GM19324 (cell line): ENCODE results near the gene EPSTI1.
A peak's percentile ranks its signal among the peaks of the same experiment; 100 is the strongest.
"Not testable (repeated sequence)": the region's sequence is repeated elsewhere in the genome, so short reads cannot be mapped to it uniquely, and the experiment has no call there.

Experiments
- ATAC-seq: cut with Tn5 transposase; IDR thresholded peaks from one replicate; pipeline ENCODE4 v1.9.1; 2021; ENCODE audit warnings: mild to moderate bottlenecking, moderate library complexity; ENCODE audit not compliant: unreplicated experiment, low FRiP score

The EPSTI1 gene

DNA sequence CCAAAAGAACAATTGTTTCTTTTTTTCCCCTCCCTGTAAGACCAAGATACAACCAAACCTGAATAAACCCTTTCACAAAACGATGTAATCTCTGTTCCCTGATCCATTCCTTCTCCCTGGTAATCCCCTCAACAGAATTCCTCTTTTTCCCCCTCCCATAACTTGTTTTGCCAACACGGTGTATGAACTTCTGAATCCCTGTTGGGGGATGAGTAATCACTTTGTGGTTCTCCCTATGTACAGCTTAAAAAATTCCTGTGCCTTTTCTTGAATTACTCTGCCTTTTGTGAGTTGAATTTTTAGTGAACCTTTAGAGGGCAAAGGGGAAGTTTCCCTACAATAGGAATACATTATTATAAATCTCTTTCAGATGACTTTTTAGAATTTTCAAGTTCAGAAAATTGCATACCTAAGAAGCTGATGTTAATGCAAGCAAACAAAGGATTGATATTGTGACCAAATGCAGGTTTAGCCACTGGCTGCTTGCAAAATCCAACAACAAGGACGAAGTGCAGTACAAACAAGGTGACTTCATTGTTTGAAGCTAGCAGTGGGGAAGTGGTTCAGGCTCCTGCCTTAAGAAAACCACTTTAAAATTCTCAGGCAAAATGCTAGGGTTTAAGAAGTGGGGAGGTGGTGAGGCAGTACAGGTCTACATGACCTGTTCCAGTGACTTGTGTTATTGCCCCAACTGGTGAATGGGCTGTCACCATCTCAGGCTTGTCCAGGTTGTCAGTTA lies 15.0 kb upstream of the EPSTI1 start:
- no peak for ATAC-seq

DNA sequence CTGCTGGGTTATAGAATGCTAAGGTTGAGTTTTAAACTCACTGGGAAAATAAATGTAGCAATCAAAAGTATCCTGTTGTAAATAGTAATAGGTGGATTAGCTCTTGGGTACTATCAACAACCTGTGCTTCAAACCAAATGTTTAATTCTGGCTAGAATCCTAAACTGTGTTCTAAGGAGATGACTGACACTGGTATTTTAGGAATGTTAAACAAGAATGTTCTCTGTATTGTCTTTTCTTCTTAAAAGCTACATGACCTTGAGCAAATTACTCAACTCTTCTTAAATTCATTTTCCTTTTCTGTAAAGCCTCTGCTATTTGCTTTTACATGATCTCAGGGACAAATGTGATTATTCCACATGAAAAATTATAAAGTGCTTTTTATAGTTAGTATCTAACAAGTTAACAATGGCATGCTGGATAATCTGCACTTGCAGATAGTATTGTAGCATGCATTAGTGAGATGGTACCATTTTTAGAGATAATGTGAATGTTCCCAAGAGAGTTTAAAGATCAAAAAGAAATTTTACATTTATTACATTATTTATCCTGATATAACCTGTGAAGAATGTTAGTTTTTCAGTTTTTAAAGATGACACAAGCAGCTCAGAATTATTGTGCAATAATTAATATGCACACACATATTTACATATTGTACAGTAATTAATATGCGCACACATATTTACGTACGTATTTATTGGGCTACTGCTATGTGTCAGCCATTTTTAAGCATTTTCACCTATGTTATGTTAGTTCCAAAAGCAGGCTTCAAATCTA lies 13.6 kb upstream of the EPSTI1 start:
- no peak for ATAC-seq

DNA sequence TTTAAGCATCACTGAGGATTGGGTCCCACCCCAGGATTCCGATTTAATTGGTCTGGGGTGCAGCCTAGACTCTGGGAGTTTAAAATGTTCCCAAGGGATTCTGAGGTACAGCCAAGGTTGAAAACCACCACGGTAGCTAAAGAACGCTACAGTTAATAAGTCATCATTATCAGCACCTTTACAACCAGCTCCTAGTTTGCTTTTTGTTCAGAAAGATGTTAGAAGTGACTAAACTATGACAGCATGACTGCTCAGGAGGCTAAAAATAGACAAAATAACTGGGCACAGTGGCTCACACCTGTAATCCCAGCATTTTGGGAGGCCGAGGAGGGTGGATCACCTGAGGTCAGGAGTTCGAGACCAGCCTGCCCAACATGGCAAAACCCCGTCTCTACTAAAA lies 11.7 kb upstream of the EPSTI1 start:
- ATAC-seq, result no peak

DNA sequence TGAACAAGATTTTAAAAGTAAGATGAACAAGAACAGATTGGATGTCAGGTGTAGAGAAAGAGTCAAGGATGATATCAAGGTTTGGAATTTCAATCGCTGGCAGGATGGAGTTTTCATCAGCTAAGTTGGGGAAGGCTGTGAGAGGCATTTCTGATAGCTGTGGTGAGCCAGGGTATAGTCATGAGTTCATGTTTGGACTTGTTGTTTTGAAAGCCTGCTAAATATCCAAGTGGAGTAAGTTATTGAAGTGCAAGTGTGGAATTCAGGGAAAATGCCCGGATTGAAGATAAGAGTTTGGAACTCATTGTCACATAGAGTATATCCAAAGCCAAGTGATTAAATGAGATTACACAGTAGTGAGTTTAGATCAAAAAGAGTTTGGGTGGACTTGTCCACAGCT lies 11.0 kb upstream of the EPSTI1 start:
- no peak for ATAC-seq

DNA sequence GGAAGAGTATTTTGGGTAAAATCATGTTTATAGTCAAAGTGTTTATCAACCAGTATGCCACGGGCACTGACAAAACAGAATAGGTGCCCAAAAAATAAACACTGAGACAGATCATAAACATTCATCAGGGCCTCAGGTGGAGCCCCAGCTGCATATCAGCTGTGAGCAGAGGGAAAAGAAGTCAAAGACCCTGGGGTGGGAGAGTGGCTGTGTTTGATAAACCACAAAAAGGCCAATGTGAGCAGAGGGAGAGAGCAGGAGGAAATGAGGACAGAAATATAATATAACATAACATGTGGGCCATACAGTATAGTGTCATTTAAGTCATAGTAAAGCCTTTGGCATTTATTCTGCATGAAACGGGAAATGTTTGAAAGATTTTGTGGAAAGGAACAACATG lies 10.0 kb upstream of the EPSTI1 start:
- no peak for ATAC-seq

DNA sequence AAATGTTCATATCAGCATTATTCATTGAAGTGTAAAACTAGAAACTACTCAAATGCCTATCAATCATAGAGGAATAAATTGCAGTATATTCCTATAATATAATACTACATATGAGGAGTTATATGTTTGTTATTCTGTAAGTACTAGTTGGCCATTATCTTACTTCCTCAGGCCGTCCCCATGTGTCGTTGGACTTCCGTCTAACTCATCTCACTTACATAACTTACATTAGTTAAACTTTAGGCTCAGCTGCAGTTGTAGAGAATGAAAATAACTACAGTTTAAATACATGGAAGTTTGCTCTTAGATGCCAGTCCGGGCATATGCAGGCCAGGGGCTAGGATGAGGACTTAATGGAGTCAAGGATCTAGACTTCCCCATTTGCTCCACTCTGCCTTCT lies 8.6 kb upstream of the EPSTI1 start:
- ATAC-seq, result no peak

DNA sequence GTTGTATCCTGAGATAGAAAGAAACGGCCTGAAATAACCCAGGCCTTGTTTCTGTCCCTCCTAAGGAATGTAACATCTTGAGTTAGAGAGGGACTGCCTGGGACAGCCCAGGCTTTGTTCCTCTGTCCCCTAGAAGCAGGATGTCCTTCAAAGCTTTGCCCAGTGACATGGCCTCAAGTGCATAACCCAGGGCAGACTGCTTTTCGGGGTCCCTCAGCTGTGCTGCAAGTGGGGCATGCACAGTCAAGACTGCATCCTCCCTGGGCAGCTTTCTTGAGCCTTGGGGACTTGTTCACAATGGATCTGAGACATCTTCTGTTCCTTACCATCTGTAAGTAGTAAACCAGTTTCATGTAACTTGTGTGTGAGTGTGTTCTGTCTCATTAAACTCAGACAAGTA lies 7.5 kb upstream of the EPSTI1 start:
- ATAC-seq, result no peak

DNA sequence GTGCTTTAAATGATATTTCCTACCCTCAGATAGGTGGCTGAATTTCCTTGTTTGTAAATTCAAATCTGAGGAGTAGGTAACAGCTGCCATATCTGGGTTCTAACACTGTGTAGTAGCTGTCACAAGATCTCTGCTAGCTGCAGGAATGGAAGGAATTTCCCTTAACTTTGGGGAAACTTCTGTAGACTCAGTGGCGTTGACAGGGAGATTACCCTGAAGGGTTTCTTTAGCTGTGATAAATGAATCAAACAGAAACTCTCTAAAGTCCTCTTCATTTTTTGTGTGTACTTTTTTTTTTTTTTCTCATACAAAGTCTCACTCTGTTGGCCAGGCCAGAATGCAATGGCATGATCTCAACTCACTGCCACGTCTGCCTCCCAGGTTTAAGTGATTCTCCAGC lies 5.3 kb upstream of the EPSTI1 start:
- no peak for ATAC-seq

DNA sequence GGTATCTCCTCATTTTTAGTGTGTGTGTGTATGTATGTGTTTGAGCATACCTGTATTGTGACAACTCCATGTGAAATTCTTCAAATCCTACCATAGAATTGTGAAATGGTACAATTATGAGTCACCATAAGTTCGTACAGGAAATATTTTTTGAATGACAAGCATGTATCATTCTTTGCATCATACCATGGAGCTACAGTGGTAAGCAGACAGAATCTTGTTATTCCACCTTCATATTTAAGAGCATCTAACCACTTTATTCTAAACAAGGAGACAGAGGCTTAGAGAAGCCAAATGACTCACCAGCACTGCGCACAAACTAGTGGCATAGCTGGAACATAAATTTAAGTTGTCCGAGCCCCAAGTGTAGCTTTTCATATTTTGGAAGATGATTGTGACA lies 4.5 kb upstream of the EPSTI1 start:
- no peak for ATAC-seq

DNA sequence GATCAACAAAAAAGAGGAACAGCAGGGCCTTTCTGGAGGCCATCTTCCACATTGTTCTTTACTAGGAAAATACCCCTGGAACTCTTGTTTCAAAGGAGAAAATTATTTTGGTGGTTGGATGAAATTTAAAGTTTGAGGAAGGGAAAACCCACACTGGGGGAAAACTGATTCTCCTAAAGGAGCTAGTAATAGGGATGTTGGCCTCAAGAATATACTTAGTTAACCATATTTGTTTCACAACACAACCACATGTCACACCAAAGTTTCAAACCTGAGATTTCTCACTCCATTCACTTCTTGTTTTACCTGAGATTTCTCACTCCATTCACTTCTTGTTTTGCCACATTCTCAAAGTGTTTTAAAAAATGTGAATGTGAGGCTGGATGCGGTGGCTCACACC lies 2.8 kb upstream of the EPSTI1 start:
- ATAC-seq, result no peak

DNA sequence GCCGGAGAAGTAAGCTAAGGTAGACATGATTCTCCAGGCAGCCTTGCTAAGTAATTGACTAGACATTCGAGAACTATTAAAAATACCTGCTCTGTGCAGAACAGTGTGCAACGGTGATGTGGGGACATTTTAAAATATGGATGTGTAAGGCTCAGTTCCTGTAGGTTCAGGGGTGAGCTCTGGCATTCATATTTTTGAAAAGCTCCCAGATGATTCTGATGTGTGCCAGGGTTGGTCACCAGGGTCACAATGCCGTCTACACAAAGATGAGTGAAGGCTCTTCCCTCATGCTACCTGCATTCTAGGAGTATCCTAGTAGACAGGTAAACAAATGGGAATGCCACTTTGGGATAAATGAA lies 702 bp upstream of the EPSTI1 start:
- ATAC-seq, result peak; percentile 4

DNA sequence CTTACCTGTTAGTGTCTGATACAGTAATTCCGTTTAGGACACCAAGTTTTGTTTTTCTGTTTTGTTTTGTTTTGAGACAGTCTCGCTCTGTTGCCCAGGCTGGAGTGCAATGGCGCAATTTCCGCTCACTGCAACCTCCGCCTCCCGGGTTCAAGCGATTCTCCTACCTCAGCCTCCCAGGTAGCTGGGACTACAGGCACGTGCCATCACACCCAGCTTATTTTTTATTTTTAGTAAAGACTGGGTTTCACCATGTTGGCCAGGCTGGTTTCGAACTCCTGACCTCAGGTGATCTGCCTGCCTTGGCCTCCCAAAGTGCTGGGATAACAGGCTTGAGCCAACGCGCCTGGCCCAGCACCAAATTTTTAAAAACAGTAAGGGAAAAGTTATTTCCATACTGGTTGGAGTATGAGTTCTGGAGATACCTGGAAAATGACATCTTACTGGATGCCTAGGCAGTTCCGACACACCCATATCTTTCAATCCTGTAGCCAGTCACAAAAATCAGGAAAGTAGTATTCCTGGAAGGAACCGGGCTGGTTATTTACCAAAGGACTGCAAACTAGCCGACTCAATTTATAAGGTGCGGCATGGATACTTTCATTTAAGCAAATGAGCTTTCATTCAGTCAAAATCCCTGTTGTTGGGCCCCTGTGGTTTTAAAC lies 676 bp downstream of the EPSTI1 start:
- not testable (repeated sequence) for ATAC-seq

DNA sequence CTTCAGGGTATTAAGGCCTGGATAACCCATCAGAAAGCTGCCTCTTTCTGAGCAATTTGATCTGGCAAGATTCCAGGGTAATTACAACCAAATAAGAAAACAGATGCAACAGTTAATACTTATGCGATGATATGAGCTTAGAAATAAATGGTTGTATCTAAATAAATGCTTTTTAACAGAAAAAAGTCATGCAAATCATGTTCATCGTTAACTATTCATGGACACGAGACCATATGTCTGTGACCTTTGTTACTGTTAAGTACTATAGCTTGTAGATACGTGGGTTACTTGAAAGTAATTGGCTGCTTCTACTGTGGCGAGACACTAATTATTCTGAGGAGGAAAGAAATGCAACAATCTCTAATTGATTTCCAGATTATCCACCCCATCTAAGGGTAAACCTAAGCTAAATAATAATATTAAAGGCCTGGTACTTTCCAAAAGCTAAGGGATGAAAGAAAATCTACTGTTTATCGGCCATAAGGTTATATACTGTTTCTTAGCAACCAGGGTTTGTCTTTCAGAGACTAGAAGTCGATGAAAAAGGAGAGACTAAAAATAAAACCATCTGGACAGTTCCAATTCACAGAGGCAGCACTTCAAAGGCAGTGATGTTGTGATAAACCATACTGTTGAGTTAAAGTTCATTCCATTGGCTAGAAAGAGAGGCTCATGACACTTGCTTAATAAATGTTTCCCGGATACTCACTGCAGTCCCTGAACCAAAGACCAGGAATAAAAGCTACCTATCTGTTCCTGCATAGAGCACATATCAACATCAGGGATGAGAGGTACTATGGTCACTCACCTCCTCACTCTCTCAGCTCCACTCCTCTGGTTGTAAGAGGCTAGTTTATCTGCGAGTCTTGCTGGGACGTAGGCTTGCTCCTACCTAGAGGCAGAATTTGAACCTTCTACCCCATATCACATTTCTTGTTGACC lies 1.5 kb downstream of the EPSTI1 start:
- no peak for ATAC-seq

DNA sequence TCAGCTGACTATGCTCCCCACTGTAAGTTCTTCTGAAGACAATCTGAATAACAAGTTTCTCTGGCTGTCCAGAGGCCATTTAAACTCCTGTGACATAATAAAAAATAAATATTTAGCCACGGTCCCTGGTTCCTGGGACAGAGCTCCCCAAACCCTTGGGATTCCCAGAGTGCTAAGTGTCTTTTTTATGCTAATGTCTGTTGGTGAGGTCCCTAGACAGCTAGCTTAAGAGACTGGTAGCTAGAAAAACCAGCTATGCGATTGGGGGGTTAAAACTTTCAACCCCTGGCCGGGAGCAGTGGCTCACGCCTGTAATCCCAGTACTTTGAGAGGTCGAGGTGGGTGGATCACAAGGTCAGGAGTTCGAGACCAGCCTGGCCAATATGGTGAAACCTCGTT lies 5.9 kb downstream of the EPSTI1 start:
- ATAC-seq, result no peak

DNA sequence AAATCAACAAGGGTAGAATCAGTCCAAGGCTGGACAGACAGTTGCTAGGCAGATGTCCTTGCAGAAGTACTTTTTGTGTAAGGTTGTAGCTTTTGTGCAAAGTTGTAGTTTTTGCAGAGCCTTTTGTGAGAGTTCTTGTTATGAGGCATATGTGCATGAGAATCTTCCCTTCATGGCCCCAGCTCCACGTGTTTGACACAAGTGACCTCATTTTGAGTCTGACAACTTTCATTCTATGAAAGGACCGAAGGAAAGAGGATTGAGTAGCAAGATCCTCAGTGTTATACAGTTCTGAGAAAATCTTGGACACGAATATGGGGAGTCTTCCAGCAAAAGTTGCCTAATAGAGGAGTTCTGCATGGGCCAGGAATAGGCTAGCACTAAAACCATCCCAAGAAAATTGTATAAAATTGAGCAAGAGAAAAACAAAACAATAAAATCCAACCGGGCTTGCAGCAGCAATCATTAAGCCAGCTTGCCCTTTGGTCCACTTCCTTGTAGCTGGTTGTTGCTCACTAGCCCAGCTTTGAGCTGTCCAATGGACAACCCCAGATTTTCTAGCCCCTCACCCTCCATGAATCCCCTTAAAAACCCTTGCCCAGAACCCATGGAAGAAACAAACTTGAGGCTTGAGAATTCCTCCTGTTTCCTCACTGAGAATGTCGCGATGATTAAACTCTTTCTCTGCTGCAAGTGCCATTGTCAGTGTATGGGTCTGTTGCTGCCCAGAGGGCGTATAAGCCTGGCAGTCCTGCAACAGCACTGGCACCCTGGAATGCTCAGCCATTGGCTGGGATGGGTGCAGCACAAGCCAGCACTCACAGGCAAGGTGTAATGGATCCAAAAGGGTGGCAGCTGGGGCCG lies 6.5 kb downstream of the EPSTI1 start:
- no peak for ATAC-seq

DNA sequence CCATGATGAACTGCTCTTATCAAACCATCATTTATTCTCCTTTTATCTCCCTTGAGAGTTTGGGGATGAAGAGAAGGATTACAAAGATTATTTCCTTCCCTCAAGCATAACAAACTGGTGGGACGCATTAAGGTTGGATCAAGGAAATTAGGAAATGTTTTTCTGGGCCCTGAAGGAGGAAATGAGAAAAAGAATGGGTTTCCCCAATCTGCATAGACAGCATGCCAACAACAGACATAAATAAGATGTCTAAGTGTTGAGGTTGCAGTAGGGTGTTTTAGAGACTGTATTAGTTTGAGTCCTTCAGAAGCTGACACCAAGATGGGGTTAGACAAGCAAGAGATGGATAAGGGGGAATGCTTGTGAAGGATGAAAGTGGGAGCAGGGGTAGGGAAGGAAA lies 7.3 kb downstream of the EPSTI1 start:
- no peak for ATAC-seq

DNA sequence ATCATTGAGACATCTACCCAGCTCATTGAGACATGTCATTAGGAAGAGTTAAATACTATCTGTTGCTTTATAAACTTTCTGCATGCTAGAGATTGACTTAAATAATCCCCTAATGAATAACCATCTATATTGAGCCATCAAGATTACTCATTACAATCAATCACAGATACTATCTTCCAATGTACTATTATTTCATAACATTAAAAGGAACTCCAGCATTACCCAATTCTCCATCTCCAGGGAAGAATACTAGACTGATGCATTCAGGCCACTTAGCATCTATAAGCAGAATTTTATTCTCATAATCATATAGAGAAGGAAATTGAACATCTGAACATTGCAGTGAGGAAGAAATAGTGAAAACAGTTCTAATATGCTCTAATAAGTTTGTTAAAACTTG lies 8.0 kb downstream of the EPSTI1 start:
- ATAC-seq, result no peak

DNA sequence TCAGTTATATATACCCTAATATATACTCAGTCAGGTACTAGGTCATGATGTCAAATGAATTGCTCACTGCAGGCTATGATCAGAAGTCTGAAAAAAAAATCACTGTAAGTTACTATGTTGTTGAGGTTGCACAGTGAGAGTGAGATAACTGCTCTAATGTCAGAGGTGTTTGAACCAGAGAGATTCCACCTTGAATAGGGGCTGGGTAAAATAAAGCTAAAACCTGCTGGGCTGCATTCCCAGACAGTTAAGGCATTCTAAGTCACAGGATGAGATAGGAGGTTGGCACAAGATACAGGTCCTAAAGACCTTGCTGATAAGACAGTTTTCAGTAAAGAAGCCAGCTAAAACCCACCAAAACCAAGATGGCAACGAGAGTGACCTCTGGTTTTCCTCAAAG lies 10.2 kb downstream of the EPSTI1 start:
- ATAC-seq, result no peak

DNA sequence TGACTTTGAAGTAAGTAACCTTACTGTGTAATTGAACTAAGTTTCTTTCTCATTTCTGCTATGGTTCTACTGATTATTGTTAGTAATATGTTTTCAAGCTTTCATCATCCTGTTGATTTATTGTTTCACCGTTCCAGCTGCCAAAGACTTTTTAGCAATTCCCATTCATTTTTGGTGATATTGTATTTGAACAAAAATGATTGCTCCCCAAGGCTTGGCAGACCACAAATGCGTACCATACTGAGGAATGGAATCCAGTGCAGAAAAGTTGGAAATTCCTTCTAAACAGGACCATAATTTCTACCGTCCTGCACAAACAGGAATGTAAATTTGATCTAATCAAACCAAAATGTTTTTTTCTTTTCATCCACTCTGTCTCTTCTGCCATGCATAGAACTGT lies 10.7 kb downstream of the EPSTI1 start:
- ATAC-seq, result no peak

DNA sequence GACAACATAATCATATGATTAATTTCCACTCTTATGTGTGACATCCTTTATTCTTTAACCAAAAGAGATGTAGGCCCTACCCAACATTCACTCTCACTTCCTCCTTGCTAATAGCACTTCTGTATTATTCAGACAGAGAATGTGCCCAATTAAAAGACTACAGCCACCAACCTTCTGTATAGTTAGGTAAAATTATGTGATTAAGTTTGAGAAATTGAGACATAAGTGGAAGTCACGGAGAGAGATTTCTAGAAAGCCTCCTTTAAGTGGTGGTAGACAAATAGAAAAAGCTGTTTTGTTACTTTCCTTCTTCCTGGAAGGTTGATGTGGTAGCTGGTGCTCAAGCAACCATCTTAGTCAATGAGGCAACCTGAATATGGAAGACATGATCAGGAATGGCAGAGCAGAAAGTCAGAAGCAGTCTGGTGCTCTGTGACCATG lies 14.8 kb downstream of the EPSTI1 start:
- ATAC-seq, result no peak
